Measurements from ENCODE around the gene KLHL34.

GRCh38 chrX:21661316-21661715 lies 3.2 kb upstream of the KLHL34 start:
- no peak for TF ChIP-seq CTCF (IDR thresholded peaks at IDR 0.05)
- TF ChIP-seq EZH2 (IDR thresholded peaks at IDR 0.05): no peak

Data from neural progenitor cell (in vitro differentiated cells).